H9 (cell line): ENCODE measurements around the gene OTX2. TPM values are rescaled to one million over a fixed set of nuclear protein-coding genes. Genes with fewer than 3 reads are reported as not detected.

Source experiments
- DNase-seq: peaks from one replicate; pipeline ENCODE4 v3.0.0-alpha.2; 2017
- H2AFZ ChIP-seq: one replicate; pipeline ENCODE4 v1.6.1; 2013; ENCODE audit warnings: mild to moderate bottlenecking, low read length, control low read depth, moderate library complexity
- H2AK5ac ChIP-seq: 2 replicates; pipeline ENCODE4 v1.6.1; 2013; ENCODE audit warnings: low read length, control low read depth, mixed read lengths; ENCODE audit not compliant: insufficient read length
- H2BK120ac ChIP-seq: one replicate; pipeline ENCODE4 v1.6.1; 2013; ENCODE audit warnings: low read depth, mild to moderate bottlenecking, low read length, control low read depth, inconsistent platforms; ENCODE audit not compliant: poor library complexity, severe bottlenecking
- H2BK12ac ChIP-seq: 2 replicates; pipeline ENCODE4 v1.6.1; 2013; ENCODE audit warnings: low read length, control low read depth, mixed read lengths, low read depth; ENCODE audit not compliant: insufficient read length
- H2BK15ac ChIP-seq: 2 replicates; pipeline ENCODE4 v1.6.1; 2013; ENCODE audit warnings: low read depth, low read length, control low read depth
- H2BK20ac ChIP-seq: one replicate; pipeline ENCODE4 v1.6.1; 2013; ENCODE audit warnings: low read depth, mild to moderate bottlenecking, low read length, control low read depth, inconsistent platforms; ENCODE audit not compliant: poor library complexity, severe bottlenecking
- H2BK5ac ChIP-seq: 2 replicates; pipeline ENCODE4 v1.6.1; 2013; ENCODE audit warnings: low read length, control low read depth, mixed read lengths; ENCODE audit not compliant: insufficient read length
- H3K14ac ChIP-seq: 2 replicates; pipeline ENCODE4 v1.6.1; 2013; ENCODE audit warnings: low read length, control low read depth; ENCODE audit not compliant: insufficient read depth
- H3K18ac ChIP-seq: 2 replicates; pipeline ENCODE4 v1.6.1; 2013; ENCODE audit warnings: low read depth, mild to moderate bottlenecking, mixed read lengths, low read length, control low read depth; ENCODE audit not compliant: insufficient read length
- H3K23ac ChIP-seq: 2 replicates; pipeline ENCODE4 v1.6.1; 2013; ENCODE audit warnings: low read length, control low read depth, mixed read lengths, low read depth; ENCODE audit not compliant: insufficient read length
- H3K23me2 ChIP-seq: 2 replicates; pipeline ENCODE4 v1.6.1; 2013; ENCODE audit warnings: low read depth, mild to moderate bottlenecking, mixed read lengths, low read length, control low read depth; ENCODE audit not compliant: insufficient read length, poor library complexity, severe bottlenecking
- H3K27ac ChIP-seq: 2 replicates; pipeline ENCODE4 v1.5.1; 2013; ENCODE audit warnings: low read length, control low read depth, mixed read lengths, low read depth; ENCODE audit not compliant: insufficient read length
- H3K27me3 ChIP-seq: 2 replicates; pipeline ENCODE4 v1.6.1; 2013; ENCODE audit warnings: low read length, control low read depth, inconsistent platforms; ENCODE audit not compliant: insufficient read depth
- H3K4ac ChIP-seq: 2 replicates; pipeline ENCODE4 v1.6.1; 2013; ENCODE audit warnings: low read depth, mild to moderate bottlenecking, control low read depth, inconsistent platforms, low read length, moderate library complexity
- H3K4me1 ChIP-seq: 2 replicates; pipeline ENCODE4 v1.6.1; 2013; ENCODE audit warnings: low read length, control low read depth, inconsistent platforms; ENCODE audit not compliant: insufficient read depth
- H3K4me2 ChIP-seq: 2 replicates; pipeline ENCODE4 v1.6.1; 2013; ENCODE audit warnings: low read length, control low read depth, mixed read lengths; ENCODE audit not compliant: insufficient read length, insufficient read depth
- H3K56ac ChIP-seq: 2 replicates; pipeline ENCODE4 v1.6.1; 2013; ENCODE audit warnings: low read depth, mild to moderate bottlenecking, mixed read lengths, low read length, control low read depth; ENCODE audit not compliant: insufficient read length
- H3K79me1 ChIP-seq: 2 replicates; pipeline ENCODE4 v1.6.1; 2013; ENCODE audit warnings: low read depth, mild to moderate bottlenecking, moderate library complexity, low read length, control low read depth, inconsistent platforms; ENCODE audit not compliant: insufficient read depth, poor library complexity, severe bottlenecking
- H3K79me2 ChIP-seq: 2 replicates; pipeline ENCODE4 v1.6.1; 2013; ENCODE audit warnings: low read length, control low read depth, inconsistent platforms; ENCODE audit not compliant: insufficient read depth
- H3K9ac ChIP-seq: 2 replicates; pipeline ENCODE4 v1.6.1; 2013; ENCODE audit warnings: low read length, control low read depth, mixed read lengths; ENCODE audit not compliant: insufficient read length; ENCODE audit errors: extremely low read depth
- H3K9me3 ChIP-seq: one replicate; pipeline ENCODE4 v1.6.1; 2013; ENCODE audit warnings: low read depth, low read length, inconsistent platforms; ENCODE audit not compliant: control insufficient read depth
- H3T11ph ChIP-seq: one replicate; pipeline ENCODE4 v1.6.1; 2013; ENCODE audit warnings: mild to moderate bottlenecking, low read length, control low read depth, inconsistent platforms
- H4K20me1 ChIP-seq: one replicate; pipeline ENCODE4 v1.6.1; 2013; ENCODE audit not compliant: control insufficient read depth, insufficient read length, insufficient read depth
- H4K5ac ChIP-seq: 2 replicates; pipeline ENCODE4 v1.6.1; 2013; ENCODE audit warnings: low read depth, mild to moderate bottlenecking, mixed read lengths, low read length, control low read depth; ENCODE audit not compliant: insufficient read length
- H4K8ac ChIP-seq: replicated peaks from 2 replicates; pipeline ENCODE4 v1.6.1; 2013; ENCODE audit warnings: low read length, control low read depth, mixed read lengths, low read depth; ENCODE audit not compliant: insufficient read length
- H4K91ac ChIP-seq: 2 replicates; pipeline ENCODE4 v1.6.1; 2013; ENCODE audit warnings: low read depth, mild to moderate bottlenecking, moderate library complexity, mixed read lengths, low read length, control low read depth; ENCODE audit not compliant: insufficient read length
- H3K27ac Mint-ChIP-seq, 3 experiments: 2 replicates in 2 of 3; 3 replicates in 1 of 3; pipeline ENCODE4 v1.8.0; 2020 to 2021; ENCODE audit warnings: mixed read lengths in 3 of 3, mild to moderate bottlenecking in 1 of 3, moderate library complexity in 1 of 3
- H3K27me3 Mint-ChIP-seq: 2 replicates; pipeline ENCODE4 v1.8.0; 2021; ENCODE audit warnings: low read depth, mild to moderate bottlenecking, moderate library complexity, mixed read lengths
- H3K36me3 Mint-ChIP-seq, 3 experiments: 2 replicates in 2 of 3; 3 replicates in 1 of 3; pipeline ENCODE4 v1.8.0; 2020 to 2021; ENCODE audit warnings: low read depth in 3 of 3, mixed read lengths in 3 of 3; ENCODE audit not compliant: insufficient read depth in 1 of 3
- H3K4me1 Mint-ChIP-seq, 2 experiments: 2 replicates each; pipeline ENCODE4 v1.8.0; 2020; ENCODE audit warnings: mixed read lengths in 2 of 2
- H3K4me3 Mint-ChIP-seq, 2 experiments: 2 replicates in 1 of 2; 3 replicates in 1 of 2; pipeline ENCODE4 v1.8.0; 2020 to 2021; ENCODE audit warnings: mild to moderate bottlenecking in 2 of 2, mixed read lengths in 2 of 2, moderate library complexity in 1 of 2
- H3K9me3 Mint-ChIP-seq, 2 experiments: 2 replicates in 1 of 2; 3 replicates in 1 of 2; pipeline ENCODE4 v1.8.0; 2020; ENCODE audit warnings: mild to moderate bottlenecking in 2 of 2, mixed read lengths in 2 of 2, moderate library complexity in 1 of 2
- WGBS: extraction: QIAGEN DNeasy Blood & Tissue Kit; methylation state at CpG from one replicate; pipeline ENCODE4 v1.1.7; 2013; ENCODE audit warnings: missing lambda C conversion rate, low lambda C conversion rate, mixed read lengths; ENCODE audit not compliant: insufficient read length; ENCODE audit errors: extremely low coverage; 5-methylcytosine and 5-hydroxymethylcytosine counted together
- total RNA-seq: library from RNA; stranded (reverse); gene quantifications from 2 replicates; pipeline ENCODE4 v1.2.1, GENCODE V29; 2021
- TF ChIP-seq, protein P1 (sequence below): fragments of 200-600 bp; sonication (generic); conservative IDR thresholded peaks from 3 replicates; pipeline ENCODE4 v1.8.0; 2021; ENCODE audit warnings: antibody characterized with exemption, mild to moderate bottlenecking

OTX2 gene
- total RNA-seq, 1 experiment from 2014 or later = 193 TPM

DNA sequence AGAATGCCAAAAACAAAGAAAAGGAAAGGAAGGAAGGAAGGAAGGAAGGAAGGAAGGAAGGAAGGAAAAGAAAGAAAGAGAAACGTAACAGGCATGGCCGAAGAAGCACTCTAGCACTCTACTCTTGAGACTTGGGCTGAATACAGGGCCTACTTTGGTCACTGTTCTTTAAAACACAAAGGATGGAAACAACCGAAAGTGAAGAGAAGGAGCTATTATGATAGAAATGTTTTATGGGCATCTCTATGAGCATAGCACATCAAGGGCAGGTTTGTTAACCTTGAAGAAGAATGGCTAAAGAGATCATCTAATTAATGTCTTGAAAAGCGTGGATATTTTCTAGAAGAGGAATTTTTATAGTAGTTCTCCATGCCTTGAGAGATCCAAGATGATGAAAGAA lies 15.9 kb upstream of the OTX2 start:
- Histone ChIP-seq H3K56ac (no peak overlapping the region), H4K8ac (no peak overlapping the region), H3K23ac (no peak overlapping the region), H2BK120ac (no peak overlapping the region), H3K4me2 (no peak overlapping the region), H3T11ph (no peak overlapping the region), H4K91ac (no peak overlapping the region), H4K5ac (no peak overlapping the region), H3K4ac (no peak overlapping the region), H2BK20ac (no peak overlapping the region), H3K79me2 (no peaks in the 10 kb centered on the region), H3K18ac (no peak overlapping the region), H3K79me1 (no peaks in the 10 kb centered on the region), H2BK12ac (no peak overlapping the region), H3K23me2 (no peaks in the 10 kb centered on the region), H2AFZ (no peak overlapping the region), H3K9me3 (no peaks in the 10 kb centered on the region), H3K27me3 (0 out of 2 replicates have a peak, but pooled peaks cover under 1% of the 10 kb centered on the region), H2BK5ac (no peak overlapping the region), H3K9ac (no peak overlapping the region), H3K27ac (no peak overlapping the region), H3K14ac (no peak overlapping the region), H2BK15ac (no peak overlapping the region), H3K4me1 (no peaks in the 10 kb centered on the region), H2AK5ac (no peak overlapping the region), H4K20me1 (no peaks in the 10 kb centered on the region)
- no peaks in the 10 kb centered on the region for H3K9me3 Mint-ChIP-seq
- H3K27ac Mint-ChIP-seq = no peak overlapping the region
- TF ChIP-seq, protein P1, sequence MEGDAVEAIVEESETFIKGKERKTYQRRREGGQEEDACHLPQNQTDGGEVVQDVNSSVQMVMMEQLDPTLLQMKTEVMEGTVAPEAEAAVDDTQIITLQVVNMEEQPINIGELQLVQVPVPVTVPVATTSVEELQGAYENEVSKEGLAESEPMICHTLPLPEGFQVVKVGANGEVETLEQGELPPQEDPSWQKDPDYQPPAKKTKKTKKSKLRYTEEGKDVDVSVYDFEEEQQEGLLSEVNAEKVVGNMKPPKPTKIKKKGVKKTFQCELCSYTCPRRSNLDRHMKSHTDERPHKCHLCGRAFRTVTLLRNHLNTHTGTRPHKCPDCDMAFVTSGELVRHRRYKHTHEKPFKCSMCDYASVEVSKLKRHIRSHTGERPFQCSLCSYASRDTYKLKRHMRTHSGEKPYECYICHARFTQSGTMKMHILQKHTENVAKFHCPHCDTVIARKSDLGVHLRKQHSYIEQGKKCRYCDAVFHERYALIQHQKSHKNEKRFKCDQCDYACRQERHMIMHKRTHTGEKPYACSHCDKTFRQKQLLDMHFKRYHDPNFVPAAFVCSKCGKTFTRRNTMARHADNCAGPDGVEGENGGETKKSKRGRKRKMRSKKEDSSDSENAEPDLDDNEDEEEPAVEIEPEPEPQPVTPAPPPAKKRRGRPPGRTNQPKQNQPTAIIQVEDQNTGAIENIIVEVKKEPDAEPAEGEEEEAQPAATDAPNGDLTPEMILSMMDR = no peak
- no CpG with 5 or more reads among the region's 4 CpGs for WGBS
- no peak for DNase-seq
- H3K36me3 Mint-ChIP-seq = no peaks in the 10 kb centered on the region
- no peak overlapping the region for H3K4me3 Mint-ChIP-seq
- peaks cover 16% of the 10 kb centered on the region for H3K27me3 Mint-ChIP-seq
- H3K4me1 Mint-ChIP-seq = no peaks in the 10 kb centered on the region; a peak in 1 of 4 replicates
